ENCODE measurements around the gene FNDC3A.
"Not testable (repeated sequence)": the region's sequence is repeated elsewhere in the genome, so short reads cannot be mapped to it uniquely, and the experiment has no call there.

FNDC3A gene

DNA sequence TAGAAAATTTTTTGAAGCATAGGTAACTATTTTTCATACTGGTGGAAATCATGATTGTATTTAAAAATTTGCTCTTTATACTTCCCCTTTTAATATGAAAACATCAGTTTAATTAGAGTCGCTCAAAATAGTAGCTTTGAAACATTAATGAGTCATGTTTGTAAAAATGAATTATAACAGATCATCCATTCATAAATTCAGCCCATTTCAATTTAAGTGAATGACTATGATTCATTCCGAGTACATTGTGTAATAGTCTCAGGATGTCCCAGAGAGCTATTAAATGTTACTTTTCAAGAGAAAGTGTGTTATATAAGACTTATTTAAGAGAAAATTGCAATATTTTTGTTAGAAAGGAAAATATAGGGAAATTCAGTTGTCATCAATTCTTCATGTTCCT lies 111.0 kb downstream of the FNDC3A start:
- no peak for DNase-seq (ENCODE audit: low read depth)

DNA sequence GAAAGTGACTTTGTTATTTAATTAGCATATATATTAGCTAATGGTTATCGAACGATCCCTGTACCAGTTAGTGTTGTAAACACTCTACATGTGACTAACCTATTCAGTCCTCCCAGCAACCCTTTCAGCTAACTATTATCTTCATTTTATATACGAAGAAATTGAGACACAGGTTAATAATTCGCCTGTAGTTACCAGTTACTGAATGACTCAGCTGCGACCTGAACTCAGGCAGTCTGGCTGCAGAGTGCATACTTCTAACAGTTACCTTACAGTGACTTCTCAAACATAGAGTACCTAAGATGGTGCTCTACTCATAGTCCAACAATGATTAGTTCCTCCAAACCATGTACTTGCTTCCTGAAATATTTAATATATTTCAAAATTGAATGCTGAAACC lies 117.7 kb downstream of the FNDC3A start:
- no peak for DNase-seq (ENCODE audit: low read depth)

DNA sequence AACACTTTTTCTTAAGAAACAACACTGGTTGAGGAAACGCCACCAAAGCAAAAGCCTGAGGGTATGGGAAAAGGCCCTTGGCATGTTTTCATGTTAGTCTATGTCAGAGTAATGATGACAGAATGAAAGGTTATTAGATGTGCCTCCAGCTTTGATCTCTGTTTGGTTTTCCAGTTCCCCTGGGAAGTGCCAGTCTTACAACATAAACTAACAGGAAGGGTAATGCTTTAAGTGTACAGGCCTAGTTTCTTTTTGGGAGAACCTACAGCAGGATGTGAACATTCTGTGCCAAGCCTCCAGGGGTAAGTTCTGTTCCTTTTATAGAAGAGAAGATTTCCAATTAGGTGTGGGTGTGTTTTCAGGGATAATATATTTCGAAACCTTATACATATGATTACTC lies 121.7 kb downstream of the FNDC3A start:
- DNase-seq (ENCODE audit: low read depth) = no peak

DNA sequence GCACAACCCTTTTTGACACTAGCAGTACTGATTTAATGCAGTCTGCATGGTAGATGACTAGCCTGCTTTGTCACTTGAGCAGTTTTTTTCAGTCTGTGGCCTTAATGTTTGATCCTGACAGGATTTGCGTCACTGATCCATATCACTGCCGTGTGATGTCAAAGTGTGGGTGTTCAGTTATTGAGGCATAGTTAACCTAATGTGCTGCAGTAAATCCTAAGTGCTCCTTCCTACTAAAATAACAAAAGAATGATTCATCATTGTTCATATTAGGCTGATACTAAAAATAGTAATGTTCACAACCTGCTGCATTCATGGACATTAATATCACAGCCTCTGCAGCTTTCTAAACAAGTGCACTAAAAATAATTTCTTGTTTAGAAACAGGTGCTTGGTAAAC lies 122.5 kb downstream of the FNDC3A start:
- DNase-seq (ENCODE audit: low read depth) = no peak

DNA sequence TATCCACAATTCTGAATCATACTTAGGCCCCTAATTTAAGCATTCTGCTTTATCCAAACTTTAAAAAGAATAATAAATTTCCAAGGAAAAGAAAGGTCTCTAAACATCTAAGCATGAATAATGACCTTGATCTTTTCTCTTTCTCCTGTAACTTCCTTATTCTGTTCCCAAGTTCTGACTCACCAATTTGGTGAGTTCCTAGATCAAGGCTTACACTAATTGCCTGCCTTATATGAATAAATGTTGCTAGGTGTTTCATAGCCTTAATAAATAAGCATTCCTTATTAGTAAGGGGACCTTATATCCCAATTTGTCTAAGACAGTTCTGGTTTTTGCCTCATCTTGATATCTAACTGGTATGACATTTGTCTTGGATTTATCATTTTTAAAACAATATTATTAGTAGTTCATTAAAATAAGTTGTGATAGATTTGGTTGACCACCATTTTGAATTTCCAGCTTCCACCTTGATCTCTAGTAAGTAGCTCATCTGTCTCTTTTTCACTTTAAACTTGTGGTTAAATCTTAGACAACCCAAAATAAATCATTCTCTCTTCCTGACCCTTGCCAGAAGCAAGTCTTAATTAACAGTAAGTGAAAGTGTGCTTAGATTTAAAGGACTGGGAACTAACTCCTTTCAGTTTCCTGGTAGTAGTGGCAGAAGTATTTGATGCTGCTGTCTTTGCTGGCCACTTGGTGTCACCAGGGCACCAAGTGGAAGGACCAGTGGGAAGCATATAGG lies 123.2 kb downstream of the FNDC3A start:
- no peak for DNase-seq (ENCODE audit: low read depth)

DNA sequence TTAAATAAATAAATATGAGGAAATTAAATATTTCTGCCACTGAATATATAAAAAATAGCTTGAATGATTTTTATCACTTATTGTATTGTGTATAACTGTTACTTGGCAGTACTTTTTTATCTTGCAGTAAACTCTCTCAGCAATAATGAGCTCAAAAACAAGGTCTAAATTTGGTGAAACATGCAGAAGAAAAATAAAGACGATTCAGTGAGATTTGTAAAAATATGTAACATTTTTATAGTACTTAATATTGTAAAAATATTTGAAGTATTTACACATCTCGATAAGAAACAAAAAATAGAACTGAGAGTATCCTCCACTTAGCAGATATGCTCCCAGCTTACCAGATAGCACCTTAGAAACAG lies 123.8 kb downstream of the FNDC3A start:
- no peak for DNase-seq (ENCODE audit: low read depth)

DNA sequence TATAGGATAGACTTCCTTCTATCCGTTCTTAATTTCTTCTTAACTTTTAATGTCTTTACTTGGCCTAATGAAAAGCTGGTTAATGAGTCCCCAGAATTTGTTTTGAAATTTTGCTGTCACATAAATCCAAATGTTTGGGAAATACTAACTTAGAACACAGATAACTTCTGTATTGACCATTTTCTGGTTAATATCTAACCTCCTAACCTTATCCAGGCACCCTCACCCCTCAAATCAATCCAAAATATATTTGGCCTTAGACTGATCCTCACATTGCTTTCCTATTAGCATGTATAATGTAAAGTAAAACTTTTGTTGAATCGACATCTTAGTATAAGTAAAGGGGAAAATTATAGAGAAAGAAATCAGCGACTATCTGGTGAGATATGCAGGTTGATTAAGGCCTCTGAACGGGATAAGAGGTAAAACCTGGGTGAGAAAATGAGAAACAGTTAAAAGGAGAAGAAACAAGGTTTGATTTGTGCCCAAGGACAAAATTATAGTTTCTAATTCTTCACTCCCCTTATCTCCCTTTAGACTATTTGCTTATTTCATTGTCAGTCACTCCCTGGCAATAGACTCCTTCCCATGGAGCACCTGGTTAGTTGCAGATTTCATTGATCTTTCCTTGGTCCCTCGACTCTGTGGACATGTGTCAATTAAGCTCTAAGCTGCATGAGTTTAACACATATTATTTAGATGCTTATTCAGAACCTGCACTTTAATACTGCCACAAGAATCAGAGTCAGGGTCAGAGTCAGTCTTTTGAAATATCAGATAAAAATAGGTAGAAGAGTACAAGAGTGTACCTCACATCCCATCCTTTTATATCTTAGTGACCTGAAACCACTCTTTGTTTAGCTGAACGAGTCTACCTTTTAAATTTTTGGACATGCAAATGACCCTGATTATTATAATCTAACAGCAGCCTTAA lies 125.2 kb downstream of the FNDC3A start:
- no peak for DNase-seq (ENCODE audit: low read depth)

DNA sequence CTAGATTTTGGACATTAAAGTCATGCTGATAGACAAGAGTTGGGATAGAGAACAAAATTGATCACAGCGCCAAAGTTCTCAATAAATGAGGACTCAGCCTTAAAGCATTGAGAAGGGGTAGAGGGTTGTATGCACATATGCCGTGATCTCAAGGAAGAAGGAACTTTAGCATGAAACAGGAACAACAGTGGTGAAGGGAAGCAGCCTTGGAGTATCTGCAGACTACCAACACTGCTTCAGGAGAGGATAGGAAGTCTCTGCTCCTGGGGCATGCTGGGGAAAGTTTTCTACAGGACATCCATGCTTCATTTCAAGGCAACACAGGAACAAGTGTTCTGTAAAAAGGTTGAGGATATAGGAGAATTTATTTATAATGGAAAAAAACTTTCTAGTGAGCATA lies 132.5 kb downstream of the FNDC3A start:
- DNase-seq (ENCODE audit: low read depth) = no peak

DNA sequence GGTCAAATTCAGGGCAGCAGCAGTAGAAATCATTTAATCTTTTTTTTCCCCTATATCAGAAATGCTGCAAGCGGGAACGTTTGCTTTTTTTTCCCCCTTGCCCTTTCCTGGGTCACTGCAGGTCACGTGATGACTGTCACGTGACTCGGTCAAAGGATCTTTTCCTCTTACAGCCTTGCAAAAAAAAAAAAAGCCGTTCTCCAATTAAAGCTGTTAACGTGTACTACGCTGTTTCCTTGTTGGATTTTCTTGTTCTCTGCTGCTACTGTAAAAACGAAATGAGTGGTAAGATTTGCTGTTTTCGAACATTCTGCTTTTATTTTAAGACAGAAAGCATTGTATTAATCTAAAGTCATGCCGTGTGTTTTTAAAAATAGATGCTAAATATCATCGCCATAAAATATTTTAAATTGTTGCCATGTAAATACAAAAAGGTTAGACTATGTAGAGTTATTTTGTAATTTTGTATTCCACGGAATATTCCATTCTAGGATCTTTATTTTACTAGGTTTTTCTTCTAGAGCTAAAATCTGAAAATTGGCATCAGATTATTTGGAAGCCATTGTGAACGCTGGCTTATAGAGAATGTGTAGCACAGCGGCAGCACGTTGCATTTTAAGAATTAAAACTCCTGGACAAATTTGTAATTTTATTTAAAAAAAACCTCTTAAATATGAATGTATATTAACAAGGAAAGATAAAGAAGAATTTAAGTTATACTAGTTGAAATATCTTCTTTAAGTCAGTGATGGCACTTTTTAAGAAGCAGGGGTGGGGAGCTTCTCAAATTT lies 134.6 kb downstream of the FNDC3A start:
- DNase-seq (ENCODE audit: low read depth) = peak; percentile 58

DNA sequence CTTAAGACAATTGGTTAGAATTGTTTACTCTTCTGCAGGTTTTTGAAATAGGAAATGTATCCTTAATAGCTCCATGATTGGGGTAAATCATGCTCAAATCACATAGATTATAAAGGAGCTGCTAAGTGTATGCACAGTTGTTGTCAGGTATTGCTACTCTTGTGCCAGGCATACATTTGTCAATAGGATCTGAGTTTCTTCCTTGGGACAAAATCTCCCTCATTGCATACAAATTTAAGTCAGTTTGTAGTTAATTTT lies 135.1 kb downstream of the FNDC3A start:
- DNase-seq (ENCODE audit: low read depth) = no peak

DNA sequence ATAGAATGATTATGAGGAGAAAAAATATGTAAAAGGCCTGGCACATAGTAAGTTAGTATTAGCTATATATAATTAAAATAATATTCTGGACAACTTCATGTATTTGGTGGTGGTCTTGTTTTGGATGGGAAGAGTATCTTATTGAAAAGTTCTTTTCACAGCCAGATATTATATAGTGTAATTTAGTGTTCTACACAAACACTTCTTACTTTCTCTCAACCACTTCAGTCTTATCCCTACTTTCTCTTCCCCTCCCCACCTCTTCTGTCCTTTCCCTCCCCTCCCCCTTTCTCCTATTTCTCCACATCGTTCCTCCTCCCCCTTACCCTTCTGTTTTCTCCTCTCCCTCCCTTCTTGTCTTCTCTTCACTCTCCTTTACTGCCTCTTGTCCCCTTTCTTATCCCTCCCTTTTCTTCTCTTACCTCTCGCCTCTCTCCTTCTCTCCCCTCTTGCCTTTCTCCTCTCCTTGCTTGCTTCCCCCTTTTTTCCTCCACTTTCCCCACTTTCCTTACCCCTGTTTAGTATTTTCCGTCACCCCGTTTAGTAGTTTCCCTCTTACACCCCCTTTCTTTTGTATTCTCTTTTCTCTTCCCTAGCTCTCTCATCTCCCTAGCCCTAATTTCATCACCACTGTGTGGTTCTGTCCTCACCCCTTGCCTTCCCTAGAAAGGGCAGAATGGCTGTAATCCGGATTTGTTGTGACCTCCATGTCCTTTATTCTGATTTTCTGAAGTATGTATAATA lies 137.2 kb downstream of the FNDC3A start:
- no peak for DNase-seq (ENCODE audit: low read depth)

DNA sequence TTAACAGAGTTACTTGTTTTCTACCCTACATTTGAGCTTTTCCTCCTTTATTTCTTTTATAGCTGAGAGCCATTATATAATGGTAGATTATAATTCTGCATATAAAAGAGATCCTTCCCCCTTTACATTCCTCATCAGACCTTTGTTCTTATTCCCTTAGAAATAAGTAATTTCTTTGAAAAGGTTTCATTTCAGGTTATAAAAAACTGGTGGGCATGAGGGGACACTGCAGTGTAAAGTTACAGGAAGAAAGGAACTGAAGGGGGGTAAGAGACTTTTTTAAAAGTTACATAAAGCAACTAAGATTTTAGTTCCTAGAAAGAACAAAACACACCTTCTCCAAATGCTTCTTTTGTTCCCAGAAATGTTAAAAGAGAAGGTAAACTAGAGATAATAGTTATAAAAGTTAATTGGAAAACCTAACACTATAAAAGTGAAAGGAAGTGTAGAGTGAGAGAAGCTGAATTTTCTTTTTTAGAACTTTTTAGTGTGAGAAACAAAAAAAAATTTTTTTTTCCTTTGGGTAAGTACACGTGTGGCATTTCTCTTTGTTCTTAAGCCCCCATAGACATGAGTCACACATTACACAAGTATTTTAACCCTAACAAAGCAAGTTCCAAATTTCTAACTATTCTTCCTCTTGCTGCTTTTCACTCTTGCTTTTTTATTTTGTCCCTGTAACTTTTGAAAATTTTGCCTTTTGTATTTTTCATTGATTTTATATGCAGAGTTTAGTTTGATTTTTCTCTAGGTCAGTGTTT lies 138.0 kb downstream of the FNDC3A start:
- no peak for DNase-seq (ENCODE audit: low read depth)

DNA sequence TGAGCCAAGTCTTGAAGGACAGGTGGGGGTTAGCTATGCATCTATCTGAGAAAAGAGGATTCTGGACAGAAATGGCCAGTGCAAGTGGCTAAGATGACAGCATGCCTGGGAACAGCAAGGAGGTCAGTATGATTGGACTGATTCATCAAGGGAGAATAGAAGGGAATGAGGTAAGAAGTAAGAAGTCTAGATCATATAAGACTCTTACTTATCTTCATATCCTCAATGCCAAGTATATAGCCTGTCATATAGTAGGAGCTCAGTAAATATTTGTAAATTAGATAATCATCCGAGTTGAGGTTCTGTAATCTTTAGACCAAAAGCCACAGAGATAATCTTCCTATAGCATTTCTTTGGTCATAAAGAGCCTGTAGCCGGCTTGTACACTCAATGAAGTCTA lies 141.2 kb downstream of the FNDC3A start:
- DNase-seq (ENCODE audit: low read depth) = no peak

DNA sequence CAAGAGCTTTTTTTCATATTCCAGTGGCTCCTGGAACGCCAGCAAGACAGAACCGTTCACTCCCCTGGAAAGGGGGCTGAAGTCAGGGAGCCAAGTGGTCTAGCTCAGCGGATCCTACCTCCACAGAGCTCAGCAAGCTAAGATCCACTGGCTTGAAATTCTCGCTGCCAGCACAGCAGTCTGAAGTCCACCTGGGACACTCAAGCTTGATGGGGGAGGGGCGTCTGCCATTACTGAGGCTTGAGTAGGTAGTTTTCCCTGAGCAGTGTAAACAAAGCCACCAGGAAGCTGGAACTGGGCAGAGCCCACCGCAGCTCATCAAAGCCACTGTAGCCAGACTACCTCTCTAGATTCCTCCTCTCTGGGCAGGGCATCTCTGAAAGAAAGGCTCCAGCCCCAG lies 142.7 kb downstream of the FNDC3A start:
- DNase-seq (ENCODE audit: low read depth) = not testable (repeated sequence)

DNA sequence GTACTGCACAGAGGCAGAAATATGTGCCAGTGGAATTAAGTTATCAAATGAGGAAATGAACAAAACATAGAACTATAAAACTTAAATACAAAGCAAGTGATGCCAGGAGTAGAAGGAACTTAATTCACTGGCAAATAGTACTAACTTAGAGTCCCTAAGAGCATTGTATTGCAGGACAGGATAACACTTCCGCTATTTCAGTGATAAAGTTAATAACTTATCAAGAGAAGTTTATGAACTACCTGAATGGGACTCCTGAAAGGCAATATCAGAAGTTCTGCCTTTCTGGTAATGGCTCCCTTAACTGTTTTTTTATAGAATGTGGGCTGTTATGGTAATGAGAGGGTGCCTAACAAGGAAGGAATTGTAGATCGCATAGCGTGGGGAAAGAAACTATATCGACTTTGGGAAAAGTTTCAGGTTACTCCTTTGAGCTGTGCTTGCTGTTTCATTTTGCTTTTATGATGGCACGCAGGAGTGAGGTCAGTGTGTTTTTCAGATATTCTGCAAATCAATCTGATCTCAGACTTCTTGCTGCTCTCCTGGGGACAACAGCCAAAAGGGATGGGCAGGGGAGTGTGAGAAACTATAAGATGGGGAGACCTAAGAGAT lies 149.1 kb downstream of the FNDC3A start:
- DNase-seq (ENCODE audit: low read depth) = no peak

DNA sequence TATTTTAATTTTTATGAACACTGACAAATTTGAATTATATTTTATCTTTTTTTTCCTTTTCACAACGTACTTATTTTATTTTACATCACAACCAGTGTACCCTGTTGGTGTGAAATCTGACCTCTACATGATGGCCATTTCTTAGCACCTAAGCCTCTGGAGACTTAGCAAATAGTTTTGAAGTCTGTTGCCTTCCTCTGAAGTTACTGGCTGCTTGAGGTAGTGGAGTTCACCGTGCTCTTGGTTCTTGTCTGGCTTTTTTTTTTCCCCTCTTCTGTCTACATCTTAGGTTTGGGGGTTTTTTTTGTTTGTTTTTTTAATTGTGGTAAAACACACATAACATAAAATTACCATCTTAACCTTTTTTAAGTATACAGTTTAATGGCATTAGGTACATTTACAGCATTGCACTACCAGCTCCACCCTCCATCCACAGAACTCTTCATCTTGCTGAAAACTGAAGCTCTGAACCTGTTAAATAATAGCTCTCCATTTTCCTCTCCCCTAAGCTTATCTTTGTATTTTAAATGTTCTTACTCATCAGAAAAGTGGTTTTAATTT lies 150.3 kb downstream of the FNDC3A start:
- DNase-seq (ENCODE audit: low read depth) = no peak

DNA sequence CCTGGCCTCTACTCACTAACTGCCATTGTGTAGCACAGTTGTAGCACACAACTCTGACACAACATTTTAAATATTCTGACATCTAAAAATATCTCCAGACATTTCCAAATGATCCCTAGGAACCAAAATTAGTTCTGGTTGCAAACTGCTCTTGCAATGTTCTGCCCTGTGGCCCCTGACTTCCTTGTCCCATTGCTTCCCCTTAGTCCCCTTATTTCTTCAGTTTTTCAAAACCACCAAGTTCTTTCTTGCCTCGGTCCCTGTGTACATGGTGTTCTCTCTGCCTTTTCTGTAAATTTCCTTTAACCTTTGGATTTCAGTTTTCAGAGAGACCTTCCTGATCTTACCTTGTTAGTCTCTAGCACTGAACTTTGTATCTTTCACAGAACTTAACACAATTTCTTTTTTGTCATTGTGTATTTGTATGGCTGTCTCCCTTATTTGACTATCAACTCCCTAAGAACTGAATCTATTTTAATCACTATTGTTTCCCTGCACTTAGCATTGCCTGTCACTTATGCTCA lies 156.8 kb downstream of the FNDC3A start:
- DNase-seq (ENCODE audit: low read depth) = no peak

DNA sequence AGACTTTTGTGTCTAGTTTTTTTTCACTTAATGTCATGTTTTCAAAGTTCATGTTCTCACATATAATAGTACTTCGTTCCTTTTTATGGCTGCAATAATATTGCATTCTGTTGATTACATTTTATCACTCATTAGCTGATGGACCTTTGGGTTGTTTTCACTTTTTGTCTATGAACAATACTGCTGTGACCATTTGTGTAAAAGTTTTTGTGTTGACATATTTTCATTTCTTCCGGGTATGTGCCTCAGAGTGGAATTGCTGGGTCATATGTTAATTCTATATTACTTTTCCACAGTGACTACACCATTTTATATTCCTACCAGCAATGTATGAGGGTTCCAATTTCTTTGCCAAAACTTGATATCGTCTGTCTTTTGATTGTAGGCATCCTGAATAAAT lies 158.6 kb downstream of the FNDC3A start:
- no peak for DNase-seq (ENCODE audit: low read depth)

DNA sequence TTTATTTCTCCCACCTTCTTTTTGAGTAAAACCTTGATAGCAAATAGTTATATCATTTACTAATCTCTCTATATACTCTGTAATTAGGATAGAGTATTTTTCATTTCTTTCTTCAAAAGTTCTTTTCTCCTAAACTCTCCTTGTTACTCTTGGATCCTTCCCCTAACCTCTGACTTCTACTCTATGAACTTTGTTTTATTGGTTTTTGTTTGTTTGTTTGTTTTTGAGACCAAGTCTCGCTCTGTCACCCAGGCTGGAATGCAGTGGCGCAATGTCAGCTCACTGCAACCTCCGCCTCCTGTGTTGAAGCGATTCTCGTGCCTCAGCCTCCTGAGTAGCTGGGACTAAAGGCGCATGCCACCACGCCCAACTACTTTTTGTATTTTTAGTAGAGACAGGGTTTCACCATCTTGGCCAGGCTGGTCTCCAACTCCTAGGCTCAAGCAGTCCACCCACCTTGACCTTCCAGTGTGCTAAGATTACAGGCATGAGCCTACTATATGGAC lies 161.5 kb downstream of the FNDC3A start:
- DNase-seq (ENCODE audit: low read depth) = not testable (repeated sequence)

DNA sequence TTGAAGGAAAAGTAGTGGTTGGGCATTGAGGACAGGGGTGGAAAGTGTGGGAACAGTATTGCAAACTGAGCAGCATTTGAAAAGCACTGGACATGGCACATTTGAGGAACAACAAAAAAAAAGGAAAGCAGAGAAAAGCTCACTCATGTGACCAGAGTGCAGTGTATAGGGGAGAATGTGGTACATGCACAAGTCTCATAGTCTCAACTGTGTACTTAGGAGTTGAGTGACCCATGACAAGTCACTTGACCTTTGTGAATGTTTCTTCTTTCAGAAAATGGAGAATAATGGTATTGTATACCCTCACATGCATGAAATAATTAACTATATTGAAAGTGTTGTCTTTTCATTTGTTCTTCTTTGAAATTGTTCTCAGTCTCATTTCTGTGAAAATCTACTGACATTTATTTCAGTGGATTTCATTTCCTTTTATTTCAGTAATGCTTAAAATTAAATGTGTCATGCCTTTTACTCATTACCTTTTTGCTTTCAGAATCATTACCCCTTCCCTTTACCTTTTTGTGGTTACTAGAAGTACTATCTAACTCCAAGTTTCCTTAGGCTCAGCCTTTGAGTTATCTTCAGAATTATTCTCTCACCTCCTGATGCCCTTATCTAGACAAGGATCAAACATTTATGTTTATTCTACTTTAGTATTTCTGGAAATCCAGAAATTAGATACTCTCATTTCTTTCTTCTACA lies 165.3 kb downstream of the FNDC3A start:
- no peak for DNase-seq (ENCODE audit: low read depth)

Data from activated T-helper 1 cell treated with Interleukin-2 at 50 U/mL for 16 hours (primary cell).